ENCODE measurements around the gene LRRC4C. TPM values are rescaled to one million over a fixed set of nuclear protein-coding genes. Genes with fewer than 3 reads are reported as not detected.

LRRC4C gene
- total and polyA plus RNA-seq, 2 experiments from 2014 or later = 0.35 to 1.1 TPM

DNA sequence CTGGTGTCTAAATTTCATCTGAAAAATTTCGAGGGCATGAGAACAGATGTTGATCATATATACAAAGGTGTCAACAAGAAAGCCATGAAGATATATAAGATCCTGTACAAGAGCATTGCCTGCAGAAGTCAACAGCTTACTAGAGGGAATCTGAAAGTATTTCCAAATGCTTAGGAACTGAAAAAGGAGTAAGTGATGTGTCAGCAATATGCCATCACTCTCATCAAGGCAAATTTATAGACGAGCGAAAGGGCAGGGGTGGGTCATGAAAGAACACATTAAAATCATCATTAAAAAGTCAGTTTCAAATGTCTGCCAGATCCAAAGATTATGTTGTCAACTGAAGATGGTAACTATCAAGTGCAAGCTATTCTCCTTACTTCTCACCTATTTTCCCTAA lies 1299.0 kb downstream of the LRRC4C start (continued):
- TF ChIP-seq, protein P1, sequence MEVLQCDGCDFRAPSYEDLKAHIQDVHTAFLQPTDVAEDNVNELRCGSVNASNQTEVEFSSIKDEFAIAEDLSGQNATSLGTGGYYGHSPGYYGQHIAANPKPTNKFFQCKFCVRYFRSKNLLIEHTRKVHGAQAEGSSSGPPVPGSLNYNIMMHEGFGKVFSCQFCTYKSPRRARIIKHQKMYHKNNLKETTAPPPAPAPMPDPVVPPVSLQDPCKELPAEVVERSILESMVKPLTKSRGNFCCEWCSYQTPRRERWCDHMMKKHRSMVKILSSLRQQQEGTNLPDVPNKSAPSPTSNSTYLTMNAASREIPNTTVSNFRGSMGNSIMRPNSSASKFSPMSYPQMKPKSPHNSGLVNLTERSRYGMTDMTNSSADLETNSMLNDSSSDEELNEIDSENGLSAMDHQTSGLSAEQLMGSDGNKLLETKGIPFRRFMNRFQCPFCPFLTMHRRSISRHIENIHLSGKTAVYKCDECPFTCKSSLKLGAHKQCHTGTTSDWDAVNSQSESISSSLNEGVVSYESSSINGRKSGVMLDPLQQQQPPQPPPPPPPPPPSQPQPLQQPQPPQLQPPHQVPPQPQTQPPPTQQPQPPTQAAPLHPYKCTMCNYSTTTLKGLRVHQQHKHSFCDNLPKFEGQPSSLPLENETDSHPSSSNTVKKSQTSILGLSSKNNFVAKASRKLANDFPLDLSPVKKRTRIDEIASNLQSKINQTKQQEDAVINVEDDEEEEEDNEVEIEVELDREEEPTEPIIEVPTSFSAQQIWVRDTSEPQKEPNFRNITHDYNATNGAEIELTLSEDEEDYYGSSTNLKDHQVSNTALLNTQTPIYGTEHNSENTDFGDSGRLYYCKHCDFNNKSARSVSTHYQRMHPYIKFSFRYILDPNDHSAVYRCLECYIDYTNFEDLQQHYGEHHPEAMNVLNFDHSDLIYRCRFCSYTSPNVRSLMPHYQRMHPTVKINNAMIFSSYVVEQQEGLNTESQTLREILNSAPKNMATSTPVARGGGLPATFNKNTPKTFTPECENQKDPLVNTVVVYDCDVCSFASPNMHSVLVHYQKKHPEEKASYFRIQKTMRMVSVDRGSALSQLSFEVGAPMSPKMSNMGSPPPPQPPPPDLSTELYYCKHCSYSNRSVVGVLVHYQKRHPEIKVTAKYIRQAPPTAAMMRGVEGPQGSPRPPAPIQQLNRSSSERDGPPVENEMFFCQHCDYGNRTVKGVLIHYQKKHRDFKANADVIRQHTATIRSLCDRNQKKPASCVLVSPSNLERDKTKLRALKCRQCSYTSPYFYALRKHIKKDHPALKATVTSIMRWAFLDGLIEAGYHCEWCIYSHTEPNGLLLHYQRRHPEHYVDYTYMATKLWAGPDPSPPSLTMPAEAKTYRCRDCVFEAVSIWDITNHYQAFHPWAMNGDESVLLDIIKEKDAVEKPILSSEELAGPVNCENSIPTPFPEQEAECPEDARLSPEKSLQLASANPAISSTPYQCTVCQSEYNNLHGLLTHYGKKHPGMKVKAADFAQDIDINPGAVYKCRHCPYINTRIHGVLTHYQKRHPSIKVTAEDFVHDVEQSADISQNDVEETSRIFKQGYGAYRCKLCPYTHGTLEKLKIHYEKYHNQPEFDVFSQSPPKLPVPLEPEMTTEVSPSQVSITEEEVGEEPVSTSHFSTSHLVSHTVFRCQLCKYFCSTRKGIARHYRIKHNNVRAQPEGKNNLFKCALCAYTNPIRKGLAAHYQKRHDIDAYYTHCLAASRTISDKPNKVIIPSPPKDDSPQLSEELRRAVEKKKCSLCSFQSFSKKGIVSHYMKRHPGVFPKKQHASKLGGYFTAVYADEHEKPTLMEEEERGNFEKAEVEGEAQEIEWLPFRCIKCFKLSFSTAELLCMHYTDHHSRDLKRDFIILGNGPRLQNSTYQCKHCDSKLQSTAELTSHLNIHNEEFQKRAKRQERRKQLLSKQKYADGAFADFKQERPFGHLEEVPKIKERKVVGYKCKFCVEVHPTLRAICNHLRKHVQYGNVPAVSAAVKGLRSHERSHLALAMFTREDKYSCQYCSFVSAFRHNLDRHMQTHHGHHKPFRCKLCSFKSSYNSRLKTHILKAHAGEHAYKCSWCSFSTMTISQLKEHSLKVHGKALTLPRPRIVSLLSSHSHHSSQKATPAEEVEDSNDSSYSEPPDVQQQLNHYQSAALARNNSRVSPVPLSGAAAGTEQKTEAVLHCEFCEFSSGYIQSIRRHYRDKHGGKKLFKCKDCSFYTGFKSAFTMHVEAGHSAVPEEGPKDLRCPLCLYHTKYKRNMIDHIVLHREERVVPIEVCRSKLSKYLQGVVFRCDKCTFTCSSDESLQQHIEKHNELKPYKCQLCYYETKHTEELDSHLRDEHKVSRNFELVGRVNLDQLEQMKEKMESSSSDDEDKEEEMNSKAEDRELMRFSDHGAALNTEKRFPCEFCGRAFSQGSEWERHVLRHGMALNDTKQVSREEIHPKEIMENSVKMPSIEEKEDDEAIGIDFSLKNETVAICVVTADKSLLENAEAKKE (CRISPR knock-in tag; IDR thresholded peaks at IDR 0.05) = no peak
- TF ChIP-seq STAT1 (IDR thresholded peaks at IDR 0.05; ENCODE audit: unreplicated experiment) = no peak
- no peak for TF ChIP-seq NANOG (IDR thresholded peaks at IDR 0.05; ENCODE audit: borderline replicate concordance)
- TF ChIP-seq, protein P2, sequence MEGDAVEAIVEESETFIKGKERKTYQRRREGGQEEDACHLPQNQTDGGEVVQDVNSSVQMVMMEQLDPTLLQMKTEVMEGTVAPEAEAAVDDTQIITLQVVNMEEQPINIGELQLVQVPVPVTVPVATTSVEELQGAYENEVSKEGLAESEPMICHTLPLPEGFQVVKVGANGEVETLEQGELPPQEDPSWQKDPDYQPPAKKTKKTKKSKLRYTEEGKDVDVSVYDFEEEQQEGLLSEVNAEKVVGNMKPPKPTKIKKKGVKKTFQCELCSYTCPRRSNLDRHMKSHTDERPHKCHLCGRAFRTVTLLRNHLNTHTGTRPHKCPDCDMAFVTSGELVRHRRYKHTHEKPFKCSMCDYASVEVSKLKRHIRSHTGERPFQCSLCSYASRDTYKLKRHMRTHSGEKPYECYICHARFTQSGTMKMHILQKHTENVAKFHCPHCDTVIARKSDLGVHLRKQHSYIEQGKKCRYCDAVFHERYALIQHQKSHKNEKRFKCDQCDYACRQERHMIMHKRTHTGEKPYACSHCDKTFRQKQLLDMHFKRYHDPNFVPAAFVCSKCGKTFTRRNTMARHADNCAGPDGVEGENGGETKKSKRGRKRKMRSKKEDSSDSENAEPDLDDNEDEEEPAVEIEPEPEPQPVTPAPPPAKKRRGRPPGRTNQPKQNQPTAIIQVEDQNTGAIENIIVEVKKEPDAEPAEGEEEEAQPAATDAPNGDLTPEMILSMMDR (conservative IDR thresholded peaks at IDR 0.05; ENCODE audit: low read depth in 2 of 2) = no peak
- no peak for TF ChIP-seq CREB1 (CRISPR knock-in tag; IDR thresholded peaks at IDR 0.05; ENCODE audit: low read depth)

DNA sequence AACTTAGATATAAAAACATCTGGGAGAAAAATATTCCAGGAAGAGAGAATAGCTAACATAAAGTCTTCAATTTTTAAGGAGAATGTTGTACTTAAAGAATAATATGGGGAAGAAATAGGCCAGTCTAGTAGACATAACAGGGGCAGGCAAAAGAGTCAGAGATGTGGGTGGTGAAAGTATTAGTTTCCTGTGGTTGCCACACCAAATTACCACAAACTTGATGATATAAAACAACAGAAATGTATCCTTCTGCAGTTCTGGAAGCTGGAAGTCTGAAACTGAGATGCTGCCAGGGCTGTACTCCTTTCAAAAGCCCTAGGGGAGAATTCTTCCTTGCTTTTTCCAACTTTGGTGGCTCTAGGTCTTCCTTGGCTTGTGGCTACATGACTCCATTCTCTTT lies 1309.7 kb downstream of the LRRC4C start:
- Histone ChIP-seq H3K9me2 (ENCODE audit: insufficient read depth) (no peaks in the 10 kb centered on the region), H3K4me3 (no peak overlapping the region), H3K36me3 (ENCODE audit: insufficient read depth) (no peaks in the 10 kb centered on the region), H2AFZ (no peak overlapping the region), H4K20me1 (replicated peaks; ENCODE audit: insufficient read depth) (no peaks in the 10 kb centered on the region), H3K79me2 (replicated peaks; ENCODE audit: insufficient read depth) (no peaks in the 10 kb centered on the region), H3K4me1 (ENCODE audit: insufficient read depth) (no peaks in the 10 kb centered on the region; the same call in 1 of the 2 replicates), H3K27me3 (ENCODE audit: insufficient read depth) (no peaks in the 10 kb centered on the region), H3F3A (replicated peaks; ENCODE audit: low read depth) (no peaks in the 10 kb centered on the region), H3K4me2 (no peak overlapping the region), H3K27ac (ENCODE audit: low read depth) (no peak overlapping the region)
- Mint-ChIP-seq H3K27me3 (ENCODE audit: insufficient read depth, low read depth, poor library complexity) (peaks cover 10% of the 10 kb centered on the region), H3K9me3 (peaks cover 16% of the 10 kb centered on the region), H3K27ac (no peak overlapping the region), H3K36me3 (ENCODE audit: low read depth) (peaks cover 4% of the 10 kb centered on the region; the same call in 1 of the 3 replicates), H3K4me3 (no peak overlapping the region), H3K4me1 (peaks cover 3% of the 10 kb centered on the region; the same call in 1 of the 3 replicates)
- DNase-seq (ENCODE audit: low spot score) = no peak
- no peak for ATAC-seq
- no peak for TF ChIP-seq ZNF114 (CRISPR knock-in tag; IDR thresholded peaks at IDR 0.05)
- TF ChIP-seq JUNB (IDR thresholded peaks at IDR 0.05; ENCODE audit: unreplicated experiment) = no peak
- TF ChIP-seq, protein P2 (conservative IDR thresholded peaks at IDR 0.05; ENCODE audit: low read depth in 2 of 2) = no peak
- TF ChIP-seq EZH2phosphoT487 (IDR thresholded peaks at IDR 0.05; ENCODE audit: unreplicated experiment) = no peak
- no peak for TF ChIP-seq STAT1 (IDR thresholded peaks at IDR 0.05; ENCODE audit: unreplicated experiment)
- TF ChIP-seq NANOG (IDR thresholded peaks at IDR 0.05; ENCODE audit: borderline replicate concordance) = no peak
- TF ChIP-seq, protein P3, sequence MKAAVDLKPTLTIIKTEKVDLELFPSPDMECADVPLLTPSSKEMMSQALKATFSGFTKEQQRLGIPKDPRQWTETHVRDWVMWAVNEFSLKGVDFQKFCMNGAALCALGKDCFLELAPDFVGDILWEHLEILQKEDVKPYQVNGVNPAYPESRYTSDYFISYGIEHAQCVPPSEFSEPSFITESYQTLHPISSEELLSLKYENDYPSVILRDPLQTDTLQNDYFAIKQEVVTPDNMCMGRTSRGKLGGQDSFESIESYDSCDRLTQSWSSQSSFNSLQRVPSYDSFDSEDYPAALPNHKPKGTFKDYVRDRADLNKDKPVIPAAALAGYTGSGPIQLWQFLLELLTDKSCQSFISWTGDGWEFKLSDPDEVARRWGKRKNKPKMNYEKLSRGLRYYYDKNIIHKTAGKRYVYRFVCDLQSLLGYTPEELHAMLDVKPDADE (IDR thresholded peaks at IDR 0.05) = no peak
- TF ChIP-seq CREB1 (CRISPR knock-in tag; IDR thresholded peaks at IDR 0.05; ENCODE audit: low read depth) = no peak
- no peak for TF ChIP-seq EZH2 (IDR thresholded peaks at IDR 0.05; ENCODE audit: low read depth, unreplicated experiment)
- TF ChIP-seq POLR2AphosphoS5 (IDR thresholded peaks at IDR 0.05; ENCODE audit: low read depth) = no peak

Measured in GM23338 (cell line).